ENCODE data around the gene NFIB.

The NFIB gene

DNA sequence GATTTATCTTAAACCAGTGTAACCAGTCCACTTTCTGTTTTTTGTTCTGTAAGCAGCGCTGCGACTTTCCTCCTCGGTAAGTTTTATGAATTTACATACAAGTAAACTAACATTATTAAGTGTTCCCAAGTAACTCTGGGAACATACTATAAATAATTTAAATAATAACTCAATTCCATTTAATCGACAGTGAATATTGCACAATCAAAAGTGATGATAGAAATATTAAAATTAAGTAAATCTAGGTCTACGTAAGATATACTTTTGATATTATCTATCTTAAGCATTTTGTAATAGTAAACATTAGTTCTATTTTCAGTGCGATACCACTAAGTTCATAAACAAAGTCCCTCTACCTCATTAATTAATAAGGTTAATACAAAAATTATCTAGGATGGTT is 7.8 kb downstream of the NFIB start:
- H3K4me2 ChIP-seq (ENCODE audit: low read depth, low read length, poor library complexity, severe bottlenecking): no peak overlapping the region
- H3K9me3 ChIP-seq (ENCODE audit: insufficient read depth, low read depth, low read length): no peaks in the 10 kb centered on the region
- H3K36me3 ChIP-seq (ENCODE audit: insufficient read depth, low read length): no peaks in the 10 kb centered on the region
- H3K27me3 ChIP-seq (ENCODE audit: insufficient read depth, low read length, poor library complexity, severe bottlenecking): peaks cover 10% of the 10 kb centered on the region
- peaks cover 4% of the 10 kb centered on the region for H3K4me1 ChIP-seq (ENCODE audit: insufficient read depth, low read length, poor library complexity, severe bottlenecking)
- H3F3A ChIP-seq (ENCODE audit: low read depth): no peaks in the 10 kb centered on the region
- no peak overlapping the region for H3K9ac ChIP-seq (ENCODE audit: low read depth, low read length, poor library complexity, severe bottlenecking)
- no peak overlapping the region for H2AFZ ChIP-seq (ENCODE audit: low read length)
- H3K4me3 ChIP-seq (ENCODE audit: low read length, poor library complexity, severe bottlenecking): no peak overlapping the region
- H4K20me1 ChIP-seq (ENCODE audit: insufficient read depth, low read length, poor library complexity, severe bottlenecking): no peaks in the 10 kb centered on the region
- no peaks in the 10 kb centered on the region for H3K9me2 ChIP-seq (replicated peaks; ENCODE audit: low read depth, low read length)
- H3K79me2 ChIP-seq (ENCODE audit: insufficient read depth, low read length): no peaks in the 10 kb centered on the region
- TF ChIP-seq, protein P1, sequence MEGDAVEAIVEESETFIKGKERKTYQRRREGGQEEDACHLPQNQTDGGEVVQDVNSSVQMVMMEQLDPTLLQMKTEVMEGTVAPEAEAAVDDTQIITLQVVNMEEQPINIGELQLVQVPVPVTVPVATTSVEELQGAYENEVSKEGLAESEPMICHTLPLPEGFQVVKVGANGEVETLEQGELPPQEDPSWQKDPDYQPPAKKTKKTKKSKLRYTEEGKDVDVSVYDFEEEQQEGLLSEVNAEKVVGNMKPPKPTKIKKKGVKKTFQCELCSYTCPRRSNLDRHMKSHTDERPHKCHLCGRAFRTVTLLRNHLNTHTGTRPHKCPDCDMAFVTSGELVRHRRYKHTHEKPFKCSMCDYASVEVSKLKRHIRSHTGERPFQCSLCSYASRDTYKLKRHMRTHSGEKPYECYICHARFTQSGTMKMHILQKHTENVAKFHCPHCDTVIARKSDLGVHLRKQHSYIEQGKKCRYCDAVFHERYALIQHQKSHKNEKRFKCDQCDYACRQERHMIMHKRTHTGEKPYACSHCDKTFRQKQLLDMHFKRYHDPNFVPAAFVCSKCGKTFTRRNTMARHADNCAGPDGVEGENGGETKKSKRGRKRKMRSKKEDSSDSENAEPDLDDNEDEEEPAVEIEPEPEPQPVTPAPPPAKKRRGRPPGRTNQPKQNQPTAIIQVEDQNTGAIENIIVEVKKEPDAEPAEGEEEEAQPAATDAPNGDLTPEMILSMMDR (conservative IDR thresholded peaks at IDR 0.05; ENCODE audit: low read length): no peak
- no peak for TF ChIP-seq EZH2phosphoT487 (IDR thresholded peaks at IDR 0.05; ENCODE audit: borderline replicate concordance)

DNA sequence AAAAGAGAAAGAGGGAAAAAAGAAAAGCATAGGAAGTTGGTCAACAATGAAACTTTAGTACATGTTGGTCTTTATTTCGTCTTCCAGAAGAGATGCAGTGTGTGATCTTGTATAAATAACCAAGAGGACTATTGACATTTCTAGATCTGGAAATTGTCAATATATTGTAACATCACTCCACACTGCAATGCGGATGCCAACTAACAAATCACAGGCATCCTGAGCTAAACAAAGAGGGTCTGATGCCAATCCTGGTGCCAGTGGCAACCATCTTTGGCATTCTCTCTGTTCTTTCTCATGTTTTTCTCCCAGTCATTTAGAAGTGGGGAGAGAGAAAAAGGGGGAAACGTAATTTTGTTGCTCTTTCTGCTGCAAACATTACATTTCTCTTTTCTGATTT is 9.7 kb downstream of the NFIB start:
- Histone ChIP-seq H3K36me3 (ENCODE audit: insufficient read depth, low read length) (no peaks in the 10 kb centered on the region), H2AFZ (ENCODE audit: low read length) (no peak overlapping the region), H3F3A (ENCODE audit: low read depth) (no peaks in the 10 kb centered on the region), H3K27me3 (ENCODE audit: insufficient read depth, low read length, poor library complexity, severe bottlenecking) (peaks cover 10% of the 10 kb centered on the region), H3K9ac (ENCODE audit: low read depth, low read length, poor library complexity, severe bottlenecking) (no peak overlapping the region), H3K9me2 (replicated peaks; ENCODE audit: low read depth, low read length) (no peaks in the 10 kb centered on the region), H3K4me2 (ENCODE audit: low read depth, low read length, poor library complexity, severe bottlenecking) (no peak overlapping the region), H3K79me2 (ENCODE audit: insufficient read depth, low read length) (no peaks in the 10 kb centered on the region), H3K4me3 (ENCODE audit: low read length, poor library complexity, severe bottlenecking) (no peak overlapping the region), H3K9me3 (ENCODE audit: insufficient read depth, low read depth, low read length) (no peaks in the 10 kb centered on the region), H3K4me1 (ENCODE audit: insufficient read depth, low read length, poor library complexity, severe bottlenecking) (peaks cover 4% of the 10 kb centered on the region), H4K20me1 (ENCODE audit: insufficient read depth, low read length, poor library complexity, severe bottlenecking) (no peaks in the 10 kb centered on the region)
- no peak for TF ChIP-seq EZH2phosphoT487 (IDR thresholded peaks at IDR 0.05; ENCODE audit: borderline replicate concordance)
- TF ChIP-seq, protein P1 (conservative IDR thresholded peaks at IDR 0.05; ENCODE audit: low read length): no peak

DNA sequence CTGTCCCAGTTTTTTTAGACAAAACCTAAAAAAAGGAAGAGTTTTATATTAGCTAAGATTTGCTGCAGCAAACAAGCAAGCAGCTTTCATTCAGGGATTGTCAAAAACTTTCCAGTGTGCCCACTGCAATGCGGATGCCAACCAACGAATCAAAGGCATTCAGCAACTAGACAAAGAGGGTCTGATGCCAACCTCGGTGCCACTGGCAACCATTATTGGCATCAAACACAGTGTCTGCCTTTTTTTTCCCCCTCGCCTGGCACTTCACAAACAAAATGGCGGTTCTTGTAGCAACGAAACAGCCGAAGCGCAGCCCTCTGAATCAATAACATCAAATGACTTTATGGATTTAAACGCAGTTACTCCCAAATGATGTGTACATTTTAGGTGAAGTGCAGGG is 10.4 kb downstream of the NFIB start:
- H3K4me1 ChIP-seq (ENCODE audit: insufficient read depth, low read length, poor library complexity, severe bottlenecking): peaks cover 4% of the 10 kb centered on the region
- H3K9me2 ChIP-seq (replicated peaks; ENCODE audit: low read depth, low read length): no peaks in the 10 kb centered on the region
- H3K79me2 ChIP-seq (ENCODE audit: insufficient read depth, low read length): no peaks in the 10 kb centered on the region
- H3F3A ChIP-seq (ENCODE audit: low read depth): no peaks in the 10 kb centered on the region
- no peaks in the 10 kb centered on the region for H3K36me3 ChIP-seq (ENCODE audit: insufficient read depth, low read length)
- H4K20me1 ChIP-seq (ENCODE audit: insufficient read depth, low read length, poor library complexity, severe bottlenecking): no peaks in the 10 kb centered on the region
- H3K9me3 ChIP-seq (ENCODE audit: insufficient read depth, low read depth, low read length): no peaks in the 10 kb centered on the region
- peaks cover 10% of the 10 kb centered on the region for H3K27me3 ChIP-seq (ENCODE audit: insufficient read depth, low read length, poor library complexity, severe bottlenecking)
- no peak overlapping the region for H2AFZ ChIP-seq (ENCODE audit: low read length)
- no peak for TF ChIP-seq EZH2phosphoT487 (IDR thresholded peaks at IDR 0.05; ENCODE audit: borderline replicate concordance)
- TF ChIP-seq, protein P1 (conservative IDR thresholded peaks at IDR 0.05; ENCODE audit: low read length): no peak
- H3K4me2 ChIP-seq (ENCODE audit: low read depth, low read length, poor library complexity, severe bottlenecking): no peak overlapping the region
- H3K4me3 ChIP-seq (ENCODE audit: low read length, poor library complexity, severe bottlenecking): no peak overlapping the region
- no peak overlapping the region for H3K9ac ChIP-seq (ENCODE audit: low read depth, low read length, poor library complexity, severe bottlenecking)
